T-helper 1 cell (primary cell): Measurements from ENCODE around the gene LMTK2.
"Not testable (repeated sequence)": the region's sequence is repeated elsewhere in the genome, so short reads cannot be mapped to it uniquely, and the experiment has no call there.

Experiments
- DNase-seq, 5 donors: peaks; one replicate each; pipeline ENCODE4 v3.0.0-alpha.2; 2012 to 2020

The LMTK2 gene

GRCh38 chr7:98205162-98205845 is 98.6 kb downstream of the LMTK2 start:
- DNase-seq: no peak

GRCh38 chr7:98206451-98207330 is 100.0 kb downstream of the LMTK2 start:
- no peak for DNase-seq

GRCh38 chr7:98209166-98209920 is 102.7 kb downstream of the LMTK2 start:
- DNase-seq: no peak

- DNase-seq: no peak
These were observed 104.0 kb downstream of the LMTK2 start for GRCh38 chr7:98210513-98211220.

GRCh38 chr7:98211221-98211675 is 104.6 kb downstream of the LMTK2 start, which contains the start of gene BHLHA15:
Gene BHLHA15, plus strand, starts transcription at chr7:98211439. Its CDS starts 871 bp downstream, at chr7:98212310.
- DNase-seq: peak in 1 of 5 donors; percentile 15

GRCh38 chr7:98211676-98212531 is 105.2 kb downstream of the LMTK2 start:
- no peak for DNase-seq

GRCh38 chr7:98212532-98213041 is 105.9 kb downstream of the LMTK2 start:
- no peak for DNase-seq

GRCh38 chr7:98213296-98213887 is 106.7 kb downstream of the LMTK2 start:
- DNase-seq: no peak

- DNase-seq: no peak
These were observed 107.5 kb downstream of the LMTK2 start for GRCh38 chr7:98213888-98214810.

GRCh38 chr7:98214811-98215321 is 108.2 kb downstream of the LMTK2 start:
- DNase-seq: no peak

- DNase-seq: no peak
These were observed 109.2 kb downstream of the LMTK2 start for GRCh38 chr7:98215561-98216495.

GRCh38 chr7:98216941-98217622 is 110.4 kb downstream of the LMTK2 start:
- no peak for DNase-seq

- DNase-seq: no peak
These were observed 111.2 kb downstream of the LMTK2 start for GRCh38 chr7:98217623-98218582.

- DNase-seq: not testable (repeated sequence)
These were observed 112.7 kb downstream of the LMTK2 start for GRCh38 chr7:98219382-98219781.

- no peak for DNase-seq
These were observed 115.2 kb downstream of the LMTK2 start for GRCh38 chr7:98221611-98222532.
